Activated CD4-positive, alpha-beta T cell treated with anti-CD3 and anti-CD28 coated beads, Interleukin-2, amount 50 U/mL, for 24 hours (primary cell): ENCODE measurements around the gene PMM2.
"Not testable (repeated sequence)": the region's sequence is repeated elsewhere in the genome, so short reads cannot be mapped to it uniquely, and the experiment has no call there.

Experiments
- DNase-seq, 2 donors: peaks; one replicate each; pipeline ENCODE4 v3.0.0-alpha.2; 2020; ENCODE audit warnings: low read depth in 1 of 2, low spot score in 1 of 2

PMM2 gene

GRCh38 chr16:8797364-8798173, at the start of gene PMM2, which contains the start of gene TMEM186:
PMM2 (plus strand) TSS chr16:8797839; CDS start chr16:8797883, 44 bp downstream.
TMEM186 (minus strand) TSS chr16:8797639; CDS start chr16:8797614, 25 bp downstream.
- DNase-seq, result peak; percentile 83 to 96

DNA sequence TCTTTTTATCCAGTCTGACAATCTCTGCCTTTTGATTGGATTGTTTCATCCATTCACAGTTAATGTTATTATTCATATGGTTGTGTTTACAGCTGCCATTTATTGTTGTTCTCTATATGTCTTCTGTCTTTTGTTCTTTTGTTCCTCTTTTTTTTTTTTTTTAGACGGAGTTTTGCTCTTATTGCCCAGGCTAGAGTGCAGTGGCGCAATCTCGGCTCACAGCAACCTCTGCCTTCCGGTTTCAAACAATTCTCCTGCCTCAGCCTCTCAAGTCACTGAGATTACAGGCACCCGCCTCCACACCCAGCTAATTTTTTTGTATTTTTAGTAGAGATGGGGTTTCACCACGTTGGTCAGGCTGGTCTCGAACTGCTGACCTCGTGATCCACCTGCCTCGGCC, 48.7 kb upstream of the PMM2 start:
- not testable (repeated sequence) for DNase-seq

DNA sequence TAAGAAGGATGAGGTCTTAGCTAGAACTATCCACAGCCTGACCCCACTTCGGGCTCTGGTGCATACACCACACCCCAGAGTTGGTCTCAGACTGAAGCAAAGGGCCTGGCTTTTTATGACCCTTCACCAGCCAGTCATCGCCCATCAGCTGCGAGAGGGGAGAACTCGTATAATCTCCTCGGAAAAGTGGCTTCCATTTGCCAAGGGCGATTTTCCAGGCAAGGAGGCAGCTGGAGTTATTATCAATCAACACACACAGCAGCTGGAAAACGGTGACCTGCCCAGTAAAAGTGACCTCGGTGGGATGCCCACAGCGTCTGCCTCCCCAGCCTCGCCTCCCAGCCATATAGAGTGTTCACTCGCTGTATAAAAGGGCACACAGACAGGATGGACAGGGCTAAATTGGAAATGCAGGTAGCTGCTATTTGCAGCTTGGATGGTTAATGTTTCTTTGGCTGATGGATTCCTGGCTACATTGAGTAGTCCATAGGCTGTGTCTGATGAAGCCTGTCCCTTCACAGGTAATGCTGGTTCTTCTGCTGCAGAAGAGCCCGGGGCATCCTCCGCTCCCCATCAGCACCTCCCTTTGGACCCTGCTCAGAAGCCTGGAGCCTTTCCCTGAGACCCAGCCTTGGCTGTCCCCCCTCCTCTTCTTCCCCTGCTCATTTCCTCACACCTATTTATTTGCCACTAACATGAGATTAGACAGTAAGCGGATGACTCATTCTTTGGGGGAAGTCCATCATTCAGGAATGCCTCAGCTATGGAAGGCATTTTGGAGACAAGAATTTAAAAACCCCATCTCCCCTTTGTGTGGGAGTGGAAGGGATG, 45.9 kb upstream of the PMM2 start:
- no peak for DNase-seq

DNA sequence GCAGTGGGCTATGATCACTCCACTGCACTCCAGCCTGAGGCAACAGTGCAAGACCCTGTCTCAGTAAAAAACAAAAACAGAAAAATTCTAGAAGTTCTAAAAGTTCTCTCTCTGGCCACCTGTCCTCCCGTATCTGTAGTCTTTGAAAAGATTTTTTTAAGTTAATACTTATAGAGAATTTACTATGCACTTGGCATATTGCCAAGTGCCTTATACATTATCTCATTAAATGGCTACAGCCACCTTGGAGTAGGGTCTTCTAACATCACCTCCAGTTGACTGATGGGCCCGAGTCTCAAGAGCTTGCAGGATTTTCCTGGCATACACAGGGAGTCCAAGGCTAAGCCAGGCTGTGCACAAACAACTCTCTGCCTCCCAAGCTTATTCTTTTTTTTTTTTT, 44.9 kb upstream of the PMM2 start:
- DNase-seq, result no peak

DNA sequence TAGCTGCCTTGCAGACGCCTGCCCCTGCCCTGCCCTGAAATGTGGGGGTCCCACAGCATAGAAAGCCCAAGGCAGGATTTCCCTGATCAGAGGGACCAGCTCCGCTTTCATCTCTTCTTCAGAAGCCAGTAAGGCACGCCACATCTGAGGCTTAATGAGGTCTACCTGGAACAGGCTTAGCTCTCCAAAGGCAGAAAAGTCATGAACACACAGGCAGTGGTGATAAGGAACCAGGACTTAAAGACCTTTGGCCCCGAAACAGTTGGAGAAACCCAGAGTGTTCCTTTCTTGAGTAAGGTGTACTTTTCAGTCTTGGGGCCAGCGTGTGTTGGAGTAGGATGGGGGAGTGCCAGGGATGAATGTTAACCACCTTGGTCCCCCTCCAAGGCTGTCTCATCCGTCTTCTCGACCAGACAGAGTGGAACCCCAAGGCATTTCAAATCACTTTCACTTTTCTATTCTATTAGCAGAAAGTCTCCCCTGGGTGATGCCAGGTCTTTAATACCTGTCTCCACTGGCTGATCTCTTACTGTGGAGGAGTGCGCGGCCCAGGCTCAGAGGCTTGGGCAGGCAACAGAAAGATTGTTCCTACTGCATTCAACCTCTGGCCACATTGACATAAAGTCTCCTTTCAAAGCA, 44.1 kb upstream of the PMM2 start:
- DNase-seq, result no peak

- no peak for DNase-seq
These were observed 40.9 kb upstream of the PMM2 start for GRCh38 chr16:8756755-8757154.

GRCh38 chr16:8758022-8758421, 39.6 kb upstream of the PMM2 start:
- DNase-seq, result no peak

DNA sequence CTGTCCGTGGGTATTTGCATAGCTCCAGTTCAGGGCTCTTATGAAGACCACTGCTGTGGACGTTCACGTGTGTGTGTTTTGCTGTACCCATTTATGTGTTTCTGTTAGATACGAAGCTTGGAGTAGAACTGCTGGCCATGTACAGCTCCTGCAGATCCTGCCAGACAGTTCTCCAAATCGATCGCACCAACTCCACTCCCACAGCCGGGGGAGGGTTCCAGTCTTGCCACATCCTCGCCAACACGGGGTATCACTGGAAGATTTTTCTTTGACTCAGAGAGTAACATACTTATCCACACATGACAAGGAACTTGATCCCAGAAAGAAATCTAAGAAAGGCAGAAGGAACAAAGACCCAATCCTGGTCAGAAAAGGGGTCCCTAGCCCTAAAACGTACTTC, 37.6 kb upstream of the PMM2 start:
- DNase-seq, result no peak

GRCh38 chr16:8761078-8761477, 36.6 kb upstream of the PMM2 start:
- no peak for DNase-seq

DNA sequence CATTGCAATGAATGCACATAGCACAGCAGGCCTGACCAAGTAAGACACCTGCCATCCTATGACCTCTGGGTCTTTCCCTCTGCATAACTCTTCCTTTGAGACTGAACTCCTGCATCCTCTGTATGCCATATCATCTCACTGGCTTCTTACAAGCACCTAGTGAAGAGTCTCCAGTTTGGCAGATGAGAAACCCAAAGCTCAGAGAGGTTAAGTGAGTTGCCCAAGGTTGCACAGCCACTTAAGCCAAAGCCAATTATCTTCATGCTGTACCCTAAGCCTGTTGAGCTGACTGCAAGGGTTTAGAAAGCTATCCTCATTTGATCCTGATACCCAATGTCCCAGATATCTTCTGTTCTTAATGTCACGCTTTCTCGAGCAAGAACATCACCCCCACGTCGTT, 35.4 kb upstream of the PMM2 start:
- no peak for DNase-seq

DNA sequence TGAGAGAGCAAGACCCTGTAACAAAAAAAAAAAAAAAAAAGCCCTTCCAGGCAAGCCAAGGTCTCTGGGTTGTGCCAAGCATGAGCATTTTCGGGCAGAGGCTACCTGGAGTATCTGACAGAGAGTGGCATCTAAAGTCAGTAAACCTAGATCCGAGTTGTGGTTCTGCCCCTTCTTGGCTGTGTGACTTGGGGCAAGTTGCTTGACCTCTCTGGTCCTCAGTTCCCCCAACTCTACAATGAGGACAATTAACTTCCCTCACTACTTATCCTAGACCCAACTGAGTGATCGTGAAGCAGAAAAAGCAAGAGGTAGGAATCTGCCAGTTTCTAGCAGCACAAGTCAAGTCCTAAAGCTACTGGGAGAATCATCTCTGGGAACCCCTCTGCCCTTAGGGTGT, 34.6 kb upstream of the PMM2 start:
- no peak for DNase-seq

DNA sequence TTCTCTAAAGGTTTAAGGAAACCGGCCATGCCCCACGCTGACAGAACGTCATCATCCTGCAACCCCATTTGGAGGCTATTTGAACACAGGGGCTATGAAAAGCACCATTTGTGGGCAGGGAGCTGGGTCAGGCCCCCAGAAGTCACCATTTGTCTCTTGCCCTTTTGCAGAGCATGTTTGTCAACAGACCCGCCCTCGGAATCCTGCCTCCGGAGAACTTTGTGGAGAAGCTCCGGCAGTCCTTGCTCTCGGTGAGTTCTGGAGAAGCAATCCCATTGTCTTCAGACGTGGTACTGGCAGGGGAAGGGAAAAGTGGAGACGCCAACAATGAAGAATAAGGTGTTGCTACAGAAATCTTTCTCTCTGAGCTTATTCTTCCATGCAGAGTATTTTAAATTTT, 33.7 kb upstream of the PMM2 start:
- no peak for DNase-seq

DNA sequence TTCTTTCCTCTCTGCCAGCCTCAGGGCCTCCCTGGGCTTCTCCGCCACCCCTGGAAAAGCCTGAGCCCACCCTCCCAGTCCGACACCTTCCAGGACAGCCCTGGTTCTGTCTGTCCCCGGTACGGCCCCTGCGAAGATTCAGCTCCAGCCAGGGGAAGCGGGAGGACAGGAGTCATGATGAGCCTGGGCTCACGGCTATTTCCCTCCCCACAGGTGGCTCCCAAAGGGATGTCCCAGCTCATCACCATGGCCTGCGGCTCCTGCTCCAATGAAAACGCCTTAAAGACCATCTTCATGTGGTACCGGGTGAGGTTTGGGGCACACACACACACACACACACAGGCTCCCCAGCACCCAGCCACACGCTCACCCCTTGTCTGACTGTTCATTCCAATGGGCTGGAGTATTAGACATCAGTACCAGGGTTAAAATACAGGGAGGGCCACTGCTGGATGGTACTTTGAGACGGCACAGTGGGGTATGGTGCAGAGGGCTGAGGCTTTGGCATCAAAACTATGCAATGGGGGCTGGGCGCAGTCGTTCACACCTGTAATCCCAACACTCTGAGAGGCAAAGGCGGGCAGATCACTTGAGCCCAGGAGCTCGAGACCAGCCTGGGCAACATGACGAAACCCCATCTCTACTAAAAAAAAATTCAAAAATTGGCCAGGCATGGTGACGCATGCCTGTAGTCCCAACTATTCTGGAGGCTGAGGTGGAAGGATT, 33.0 kb upstream of the PMM2 start:
- DNase-seq, result no peak

DNA sequence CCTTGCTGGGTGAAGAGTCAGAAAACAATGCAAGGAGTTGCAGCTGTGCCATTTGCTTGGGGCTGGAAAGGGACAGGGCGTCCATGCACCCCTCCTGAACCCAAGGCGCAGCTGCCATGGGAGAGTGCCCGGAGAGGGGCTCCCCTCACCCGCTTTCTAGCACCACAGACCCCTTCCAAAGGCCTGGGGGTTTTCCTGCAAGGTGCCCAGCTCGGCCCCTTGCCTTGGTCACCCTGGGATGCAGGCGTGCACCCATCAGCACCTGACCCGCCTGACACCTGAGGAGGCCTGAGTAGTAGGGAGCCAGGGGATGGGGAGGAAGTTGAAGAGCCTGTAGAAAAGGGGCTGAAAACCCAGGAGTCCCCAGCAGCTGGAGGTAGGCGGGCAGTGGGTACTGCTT, 30.5 kb upstream of the PMM2 start:
- DNase-seq, result no peak

- DNase-seq, result no peak
These were observed 29.4 kb upstream of the PMM2 start for GRCh38 chr16:8768283-8768682.

- DNase-seq, result no peak
These were observed 28.9 kb upstream of the PMM2 start for GRCh38 chr16:8768692-8769091.

DNA sequence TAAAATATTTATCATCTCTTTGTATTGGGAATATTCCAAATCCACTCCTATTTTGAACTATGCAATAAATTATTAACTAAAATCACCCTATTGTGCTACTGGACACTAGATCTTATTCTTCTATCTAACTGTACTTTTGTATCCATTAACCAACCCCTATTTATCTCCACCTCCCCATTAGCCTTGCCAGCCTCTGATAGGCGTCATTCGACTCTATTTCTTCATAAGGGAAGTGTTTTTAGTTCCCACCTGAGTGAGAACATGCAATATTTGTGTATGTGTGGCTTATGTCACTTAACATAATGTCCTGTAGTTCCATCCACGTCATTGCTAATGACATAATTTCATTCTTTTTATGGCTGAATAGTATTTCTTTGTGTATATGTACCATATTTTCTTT, 24.1 kb upstream of the PMM2 start:
- DNase-seq, result no peak

GRCh38 chr16:8774208-8774607, 23.4 kb upstream of the PMM2 start:
- DNase-seq, result no peak

- DNase-seq, result no peak
These were observed 22.3 kb upstream of the PMM2 start for GRCh38 chr16:8775359-8775758.

GRCh38 chr16:8776129-8776584, 21.5 kb upstream of the PMM2 start:
- no peak for DNase-seq

DNA sequence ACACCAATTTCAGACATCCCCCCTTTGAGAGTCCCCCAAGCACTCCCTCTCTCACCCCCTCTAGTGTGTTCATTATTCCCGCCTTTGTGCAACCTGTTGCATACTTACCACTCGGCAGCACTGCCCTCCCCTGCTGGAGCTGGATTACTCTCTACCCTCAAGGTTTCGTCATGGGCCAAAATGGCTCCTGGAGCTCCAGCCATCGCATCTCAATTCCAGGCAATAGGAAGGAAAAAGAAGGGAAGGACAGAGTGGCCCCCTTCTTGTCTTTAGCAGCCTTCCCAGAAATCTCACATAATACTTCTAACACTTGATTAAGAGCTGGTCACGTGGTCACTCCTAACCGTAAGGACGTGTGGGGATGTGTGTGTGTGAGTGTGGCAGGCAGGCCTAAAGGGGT, 20.4 kb upstream of the PMM2 start:
- DNase-seq, result no peak
